GM19438 (cell line): ENCODE measurements around the gene CPPED1.

Experiments
- ATAC-seq: cut with Tn5 transposase; IDR thresholded peaks from one replicate; pipeline ENCODE4 v1.9.1; 2021; ENCODE audit warnings: low read depth; ENCODE audit not compliant: unreplicated experiment

Gene CPPED1

GRCh38 chr16:12655537-12655936 lies 148.2 kb downstream of the CPPED1 start:
- no peak for ATAC-seq

- ATAC-seq = no peak
Observed at GRCh38 chr16:12653820-12654392, 149.8 kb downstream of the CPPED1 start.

- ATAC-seq = no peak
Observed at GRCh38 chr16:12652924-12653323, 150.8 kb downstream of the CPPED1 start.

- no peak for ATAC-seq
Observed at GRCh38 chr16:12651765-12652512, 151.7 kb downstream of the CPPED1 start.

GRCh38 chr16:12649356-12649755 lies 154.3 kb downstream of the CPPED1 start:
- ATAC-seq = no peak

- peak; percentile 54 for ATAC-seq
Observed at GRCh38 chr16:12646490-12647274, 157.0 kb downstream of the CPPED1 start.

GRCh38 chr16:12646098-12646489 lies 157.6 kb downstream of the CPPED1 start:
- ATAC-seq = no peak

- no peak for ATAC-seq
Observed at GRCh38 chr16:12643034-12643455, 160.6 kb downstream of the CPPED1 start.

GRCh38 chr16:12639044-12639443 lies 164.6 kb downstream of the CPPED1 start:
- ATAC-seq = no peak

- ATAC-seq = no peak
Observed at GRCh38 chr16:12637002-12637401, 166.7 kb downstream of the CPPED1 start.

GRCh38 chr16:12629271-12629670 lies 174.4 kb downstream of the CPPED1 start:
- ATAC-seq = no peak

- no peak for ATAC-seq
Observed at GRCh38 chr16:12628536-12628935, 175.2 kb downstream of the CPPED1 start.

- no peak for ATAC-seq
Observed at GRCh38 chr16:12627394-12627793, 176.3 kb downstream of the CPPED1 start.

- ATAC-seq = no peak
Observed at GRCh38 chr16:12626411-12626810, 177.3 kb downstream of the CPPED1 start.

- ATAC-seq = no peak
Observed at GRCh38 chr16:12625716-12626115, 178.0 kb downstream of the CPPED1 start.

- no peak for ATAC-seq
Observed at GRCh38 chr16:12625068-12625467, 178.6 kb downstream of the CPPED1 start.

- no peak for ATAC-seq
Observed at GRCh38 chr16:12620150-12620549, 183.5 kb downstream of the CPPED1 start.

- ATAC-seq = no peak
Observed at GRCh38 chr16:12618515-12618914, 185.2 kb downstream of the CPPED1 start.

- no peak for ATAC-seq
Observed at GRCh38 chr16:12617401-12617819, 186.3 kb downstream of the CPPED1 start.

GRCh38 chr16:12614662-12615278 lies 188.9 kb downstream of the CPPED1 start:
- no peak for ATAC-seq
